GM20431 (cell line): ENCODE results near the gene ANP32B.

ENCODE experiments used
- in situ Hi-C: fragments of 300-500 bp; cut with MseI, MboI; formaldehyde crosslinking; loops from one replicate; pipeline ENCODE4 v1.15.0; 2020; ENCODE audit warnings: low sequenced_read_pairs; ENCODE audit not compliant: unreplicated experiment

The ANP32B gene

DNA sequence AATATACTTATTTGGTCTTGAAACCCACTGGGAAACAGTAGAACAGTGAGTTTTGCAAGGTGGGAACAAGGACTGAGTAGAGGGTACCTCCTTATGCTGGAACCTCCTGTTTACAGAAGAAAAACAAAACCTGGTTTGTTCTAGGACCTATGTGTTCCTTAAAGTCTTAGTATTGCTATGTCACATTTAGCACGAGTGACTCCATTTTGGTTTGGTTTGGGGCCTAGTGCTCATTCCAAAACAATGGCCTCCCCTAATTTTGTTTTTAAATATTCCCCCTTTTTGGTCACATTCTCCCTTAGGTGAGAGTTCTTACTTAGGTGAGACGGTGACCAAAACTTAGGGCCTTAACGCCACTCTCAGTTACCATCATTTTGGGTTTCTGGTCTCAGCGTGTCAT is 67.2 kb downstream of the ANP32B start:
- in situ Hi-C loops = no loop called here

DNA sequence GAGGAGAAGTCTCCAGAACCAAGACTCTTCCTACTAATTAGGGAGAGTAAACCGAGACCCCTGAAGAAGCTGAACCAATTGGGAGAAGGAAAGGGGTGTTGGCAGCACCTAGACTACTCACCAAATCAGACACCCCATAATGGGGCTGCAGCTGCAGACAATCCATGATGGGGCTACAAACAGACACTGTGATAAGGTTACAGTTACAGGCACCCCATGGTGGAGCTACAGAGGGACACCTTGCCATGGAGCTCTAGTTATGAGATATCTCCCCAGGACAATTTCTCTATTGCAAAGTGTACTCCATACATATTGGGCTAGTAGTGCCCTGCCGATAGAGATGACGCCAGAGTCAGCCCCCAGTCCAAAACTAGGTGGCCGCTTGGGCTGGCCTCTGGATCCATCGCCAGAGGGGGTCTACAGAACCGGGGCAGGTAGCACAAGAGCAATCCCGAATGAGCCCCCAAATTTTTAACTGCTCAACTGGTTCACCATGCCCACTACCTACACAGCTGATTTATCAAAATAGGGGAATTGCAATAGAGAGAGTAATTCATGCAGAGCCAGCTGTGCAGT is 71.3 kb downstream of the ANP32B start:
- in situ Hi-C loops = no loop called here

DNA sequence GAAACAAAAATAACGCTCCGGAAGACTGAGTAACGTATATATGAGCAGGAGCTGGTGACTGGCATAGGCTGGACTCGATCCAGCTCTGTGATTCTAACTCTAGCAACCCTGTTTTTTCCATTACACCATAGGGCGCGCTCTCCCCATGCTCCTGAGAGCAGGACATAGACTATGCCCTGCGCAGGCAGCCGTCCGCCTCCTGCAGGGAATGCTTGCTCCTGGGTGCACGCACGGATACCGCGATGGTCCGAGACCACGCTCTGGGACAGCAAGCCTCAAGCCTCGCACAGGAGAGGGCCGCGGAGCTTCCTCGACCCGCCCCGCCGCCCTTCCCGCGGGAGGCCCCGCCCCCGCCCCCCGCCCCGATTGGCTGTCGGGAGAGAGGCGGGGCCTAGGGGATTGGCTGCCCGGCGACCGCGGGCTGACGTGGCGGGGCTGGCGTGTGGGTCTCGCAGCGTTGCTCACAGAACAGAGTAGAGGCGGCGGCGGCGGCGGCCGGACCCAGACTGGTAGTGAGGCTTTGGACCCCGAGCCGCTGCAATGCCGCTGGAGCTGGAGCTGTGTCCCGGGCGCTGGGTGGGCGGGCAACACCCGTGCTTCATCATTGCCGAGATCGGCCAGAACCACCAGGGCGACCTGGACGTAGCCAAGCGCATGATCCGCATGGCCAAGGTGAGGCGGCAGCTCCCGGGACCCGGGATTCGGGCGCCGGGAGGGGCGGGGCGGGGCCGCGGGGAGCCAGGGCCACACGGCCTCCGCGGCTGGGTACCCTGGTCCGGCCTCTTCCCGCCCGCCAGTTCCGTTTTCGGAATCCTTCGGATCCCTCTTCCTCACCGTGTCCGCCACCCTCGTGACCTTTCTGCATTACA is 73.4 kb downstream of the ANP32B start, which contains the start of gene NANS:
TSS of gene NANS (plus strand) at position 464 of the 869 bp plus-strand sequence. CDS start at position 541, 77 bp downstream.
- in situ Hi-C loops = no loop called here

GRCh38 chr9:98057138-98057799 is 74.1 kb downstream of the ANP32B start:
- in situ Hi-C loops = no loop called here

GRCh38 chr9:98062161-98062560 is 79.0 kb downstream of the ANP32B start:
- in situ Hi-C loops = no loop called here

DNA sequence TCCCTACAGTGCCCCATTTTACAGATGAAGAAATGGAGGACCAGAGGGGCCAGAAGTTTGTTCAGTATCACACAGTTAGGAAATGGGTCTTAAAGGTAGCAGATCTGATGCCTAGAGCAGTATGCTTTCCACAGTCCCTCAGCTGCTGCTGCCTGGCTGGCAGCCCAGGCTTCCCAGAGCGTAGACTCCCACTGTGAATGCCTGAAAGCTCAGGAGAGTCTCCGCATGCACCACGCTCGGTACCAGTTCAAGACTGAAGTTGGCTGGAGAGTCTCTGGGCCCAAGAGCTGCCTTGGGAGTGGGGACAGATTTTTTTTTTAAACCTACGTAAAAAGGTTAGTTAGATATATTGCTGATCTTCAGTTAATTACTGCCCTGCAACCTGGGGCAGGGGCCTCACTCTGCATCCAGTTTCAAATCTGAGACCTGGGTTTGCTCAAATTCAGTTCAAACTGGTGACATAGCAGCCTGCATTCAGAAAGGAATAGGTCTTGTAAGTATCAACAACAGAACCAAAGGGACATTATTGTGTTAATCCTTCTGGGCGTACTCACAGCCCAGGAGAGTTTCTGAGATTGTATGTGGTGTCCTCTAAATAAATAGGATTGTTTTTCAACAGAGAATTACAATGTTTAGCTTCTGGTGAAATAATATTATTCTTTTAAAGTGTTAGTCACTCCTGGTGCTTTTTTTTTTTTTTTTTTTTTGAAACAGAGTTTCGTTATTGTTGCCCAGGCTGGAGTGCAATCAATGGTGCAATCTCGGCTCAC is 81.7 kb downstream of the ANP32B start:
- in situ Hi-C loops = no loop called here
